DOHH2 (cell line): ENCODE measurements around the gene RPUSD3.

Experiments used
- H3F3A ChIP-seq: fragments of 200-600 bp; sonication (generic), shearing (Covaris generic); 2 replicates; pipeline ENCODE4 v1.6.0; 2016; ENCODE audit warnings: antibody characterized with exemption, mild to moderate bottlenecking; ENCODE audit not compliant: control insufficient read depth, insufficient read depth
- H3K27ac ChIP-seq: fragments of 200-600 bp; sonication (generic); 2 replicates; pipeline ENCODE4 v1.5.1; 2014; ENCODE audit warnings: low read depth, mild to moderate bottlenecking, low read length, moderate library complexity
- H3K27me3 ChIP-seq: fragments of 200-600 bp; sonication (generic); 2 replicates; pipeline ENCODE4 v1.6.1; 2014; ENCODE audit warnings: mild to moderate bottlenecking, low read length, mixed read lengths; ENCODE audit not compliant: control insufficient read depth
- H3K36me3 ChIP-seq: fragments of 200-600 bp; sonication (generic); 2 replicates; pipeline ENCODE4 v1.6.1; 2014; ENCODE audit warnings: mild to moderate bottlenecking, low read length, moderate library complexity, mixed read lengths; ENCODE audit not compliant: control insufficient read depth
- H3K4me1 ChIP-seq: fragments of 200-600 bp; sonication (generic); 2 replicates; pipeline ENCODE4 v1.6.1; 2014; ENCODE audit warnings: mild to moderate bottlenecking, low read length, mixed read lengths; ENCODE audit not compliant: control insufficient read depth
- H3K4me2 ChIP-seq: fragments of 200-600 bp; sonication (generic); 2 replicates; pipeline ENCODE4 v1.6.0; 2014; ENCODE audit warnings: mild to moderate bottlenecking, low read length, moderate library complexity
- H3K4me3 ChIP-seq: fragments of 200-600 bp; sonication (generic); 2 replicates; pipeline ENCODE4 v1.5.1; 2014; ENCODE audit warnings: mild to moderate bottlenecking, low read length, mixed read lengths
- H3K79me2 ChIP-seq: fragments of 200-600 bp; sonication (generic); 2 replicates; pipeline ENCODE4 v1.6.1; 2014; ENCODE audit warnings: mild to moderate bottlenecking, low read length, mixed read lengths; ENCODE audit not compliant: control insufficient read depth
- H3K9me2 ChIP-seq: fragments of 200-600 bp; sonication (generic); replicated peaks from 2 replicates; pipeline ENCODE4 v1.6.1; 2014; ENCODE audit warnings: mild to moderate bottlenecking, low read length, mixed read lengths; ENCODE audit not compliant: control insufficient read depth
- H3K9me3 ChIP-seq: fragments of 200-600 bp; sonication (generic); 2 replicates; pipeline ENCODE4 v1.6.1; 2014; ENCODE audit warnings: antibody characterized with exemption, low read length, mixed read lengths; ENCODE audit not compliant: control insufficient read depth, insufficient read depth
- H4K20me1 ChIP-seq: fragments of 200-600 bp; sonication (generic); 2 replicates; pipeline ENCODE4 v1.6.0; 2014; ENCODE audit warnings: low read depth, mild to moderate bottlenecking, antibody characterized with exemption, low read length, moderate library complexity; ENCODE audit not compliant: control insufficient read depth, insufficient read depth
- EZH2phosphoT487 ChIP-seq: fragments of 200-600 bp; sonication (generic); IDR thresholded peaks from 2 replicates; pipeline ENCODE4 v1.6.1; 2017; ENCODE audit warnings: borderline replicate concordance, mild to moderate bottlenecking, antibody characterized with exemption, low read length, moderate library complexity, mixed read lengths
- TF ChIP-seq, protein P1 (sequence below): fragments of 200-600 bp; sonication (generic); IDR thresholded peaks from one replicate; pipeline ENCODE4 v1.5.1; 2014; ENCODE audit warnings: antibody characterized with exemption, mild to moderate bottlenecking, low read depth, low read length; ENCODE audit not compliant: poor library complexity, severe bottlenecking

The RPUSD3 gene, protein sequence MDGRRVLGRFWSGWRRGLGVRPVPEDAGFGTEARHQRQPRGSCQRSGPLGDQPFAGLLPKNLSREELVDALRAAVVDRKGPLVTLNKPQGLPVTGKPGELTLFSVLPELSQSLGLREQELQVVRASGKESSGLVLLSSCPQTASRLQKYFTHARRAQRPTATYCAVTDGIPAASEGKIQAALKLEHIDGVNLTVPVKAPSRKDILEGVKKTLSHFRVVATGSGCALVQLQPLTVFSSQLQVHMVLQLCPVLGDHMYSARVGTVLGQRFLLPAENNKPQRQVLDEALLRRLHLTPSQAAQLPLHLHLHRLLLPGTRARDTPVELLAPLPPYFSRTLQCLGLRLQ

GRCh38 chr3:9843715-9844438 is at the start of gene RPUSD3:
TSS of gene RPUSD3 (minus strand) at chr3:9844008. CDS start at chr3:9843990, 18 bp downstream.
- no peaks in the 10 kb centered on the region for H3K27me3 ChIP-seq
- TF ChIP-seq, protein P1, sequence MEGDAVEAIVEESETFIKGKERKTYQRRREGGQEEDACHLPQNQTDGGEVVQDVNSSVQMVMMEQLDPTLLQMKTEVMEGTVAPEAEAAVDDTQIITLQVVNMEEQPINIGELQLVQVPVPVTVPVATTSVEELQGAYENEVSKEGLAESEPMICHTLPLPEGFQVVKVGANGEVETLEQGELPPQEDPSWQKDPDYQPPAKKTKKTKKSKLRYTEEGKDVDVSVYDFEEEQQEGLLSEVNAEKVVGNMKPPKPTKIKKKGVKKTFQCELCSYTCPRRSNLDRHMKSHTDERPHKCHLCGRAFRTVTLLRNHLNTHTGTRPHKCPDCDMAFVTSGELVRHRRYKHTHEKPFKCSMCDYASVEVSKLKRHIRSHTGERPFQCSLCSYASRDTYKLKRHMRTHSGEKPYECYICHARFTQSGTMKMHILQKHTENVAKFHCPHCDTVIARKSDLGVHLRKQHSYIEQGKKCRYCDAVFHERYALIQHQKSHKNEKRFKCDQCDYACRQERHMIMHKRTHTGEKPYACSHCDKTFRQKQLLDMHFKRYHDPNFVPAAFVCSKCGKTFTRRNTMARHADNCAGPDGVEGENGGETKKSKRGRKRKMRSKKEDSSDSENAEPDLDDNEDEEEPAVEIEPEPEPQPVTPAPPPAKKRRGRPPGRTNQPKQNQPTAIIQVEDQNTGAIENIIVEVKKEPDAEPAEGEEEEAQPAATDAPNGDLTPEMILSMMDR, result no peak
- TF ChIP-seq EZH2phosphoT487, result no peak
- H3K4me1 ChIP-seq, result peaks cover 13% of the 10 kb centered on the region
- peak within 1 kb of the TSS; percentile 97 for H3K4me3 ChIP-seq
- peaks cover 38% of the 10 kb centered on the region for H3K36me3 ChIP-seq
- H3K27ac ChIP-seq, result peak within 1 kb of the TSS; percentile 40
- no peaks in the 10 kb centered on the region for H3K9me3 ChIP-seq
- H4K20me1 ChIP-seq, result no peaks in the 10 kb centered on the region
- no peaks in the 10 kb centered on the region for H3K9me2 ChIP-seq
- no peaks in the 10 kb centered on the region for H3F3A ChIP-seq
- peak within 1 kb of the TSS; percentile 88 for H3K4me2 ChIP-seq
- peaks cover 18% of the 10 kb centered on the region for H3K79me2 ChIP-seq

DNA sequence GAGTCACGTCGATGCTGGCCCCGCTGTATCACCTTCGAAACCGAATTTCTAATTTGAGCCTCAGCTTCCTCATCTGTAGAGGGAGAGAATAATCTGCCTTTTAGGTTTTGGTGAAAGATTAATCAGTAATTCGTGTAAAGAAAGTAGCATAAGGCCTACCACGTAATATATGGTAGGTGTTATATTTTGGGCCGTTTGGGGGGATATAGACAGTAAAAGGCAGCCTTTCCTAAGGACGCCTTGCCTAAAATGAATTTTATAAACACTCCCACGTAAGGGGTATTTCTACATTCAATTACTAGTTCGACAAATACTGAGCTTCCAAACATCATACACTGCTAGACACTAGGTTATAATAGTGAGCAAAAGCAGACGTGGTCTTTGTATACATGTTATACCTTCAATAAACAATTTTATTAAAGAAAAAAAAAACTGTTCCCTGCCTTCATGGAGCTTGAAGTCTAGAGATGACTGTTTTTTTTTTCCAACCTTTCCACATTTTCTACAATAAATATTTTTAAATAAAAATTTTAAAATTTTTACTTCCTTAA is 47.3 kb upstream of the RPUSD3 start:
- Histone ChIP-seq H3F3A (peaks cover 12% of the 10 kb centered on the region; the same call in 1 of the 2 replicates), H3K9me2 (no peaks in the 10 kb centered on the region), H3K4me1 (peaks cover 30% of the 10 kb centered on the region), H3K4me2 (peak overlapping the region; percentile 88), H3K4me3 (peak overlapping the region; percentile 95), H3K36me3 (peaks cover 47% of the 10 kb centered on the region), H3K9me3 (no peaks in the 10 kb centered on the region), H4K20me1 (peaks cover 13% of the 10 kb centered on the region; the same call in 1 of the 2 replicates), H3K27me3 (no peaks in the 10 kb centered on the region), H3K79me2 (peaks cover 44% of the 10 kb centered on the region), H3K27ac (peak overlapping the region; percentile 52)
- TF ChIP-seq, protein P1, result no peak
- TF ChIP-seq EZH2phosphoT487, result no peak

DNA sequence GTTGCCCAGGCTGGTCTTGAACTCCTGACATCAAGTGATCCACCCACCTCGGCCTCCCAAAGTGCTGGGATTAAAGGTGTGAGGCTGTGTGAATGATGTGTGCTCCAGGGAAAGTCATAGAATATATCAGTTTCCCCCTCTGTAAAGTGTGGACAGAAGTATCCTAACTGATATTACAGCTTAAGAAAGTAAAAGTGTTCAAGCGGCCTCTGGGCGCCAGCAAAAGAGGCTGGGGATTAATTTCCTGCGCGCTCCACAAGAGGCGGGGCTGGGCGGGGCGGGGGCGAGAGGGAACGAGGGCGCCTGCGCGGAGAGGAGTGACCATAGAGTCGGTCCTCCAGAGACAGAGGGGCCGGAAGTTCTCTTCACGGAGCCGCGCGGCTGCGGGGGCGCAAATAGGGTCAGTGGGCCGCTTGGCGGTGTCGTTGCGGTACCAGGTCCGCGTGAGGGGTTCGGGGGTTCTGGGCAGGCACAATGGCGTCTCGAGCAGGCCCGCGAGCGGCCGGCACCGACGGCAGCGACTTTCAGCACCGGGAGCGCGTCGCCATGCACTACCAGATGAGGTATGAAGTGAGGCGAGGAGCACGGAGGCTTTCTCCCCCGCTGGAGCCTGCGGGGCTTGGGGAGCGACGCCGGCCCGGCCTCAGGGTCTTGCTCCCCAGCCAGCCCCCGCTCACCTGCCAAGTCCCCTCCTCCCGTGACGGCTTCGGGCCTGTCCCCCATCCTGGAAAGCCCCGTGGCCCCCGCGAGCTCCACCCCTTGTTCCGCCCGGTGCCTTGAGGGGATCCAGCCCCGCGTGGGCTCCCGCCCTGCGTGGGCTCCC is 46.7 kb upstream of the RPUSD3 start, which contains the start of gene JAGN1:
JAGN1 (plus strand) TSS at position 362 of the 823 bp plus-strand sequence; CDS start at position 475, 113 bp downstream.
- peak within 1 kb of the TSS; percentile 52 for H3K27ac ChIP-seq
- peaks cover 30% of the 10 kb centered on the region for H3K4me1 ChIP-seq
- peak within 1 kb of the TSS; percentile 95 for H3K4me3 ChIP-seq
- TF ChIP-seq, protein P1, result no peak
- no peak for TF ChIP-seq EZH2phosphoT487
- H4K20me1 ChIP-seq, result peaks cover 13% of the 10 kb centered on the region; the same call in 1 of the 2 replicates
- H3K36me3 ChIP-seq, result peaks cover 43% of the 10 kb centered on the region
- no peaks in the 10 kb centered on the region for H3K9me2 ChIP-seq
- peaks cover 44% of the 10 kb centered on the region for H3K79me2 ChIP-seq
- no peaks in the 10 kb centered on the region for H3K27me3 ChIP-seq
- H3K4me2 ChIP-seq, result peak within 1 kb of the TSS; percentile 88
- H3F3A ChIP-seq, result peaks cover 12% of the 10 kb centered on the region; the same call in 1 of the 2 replicates
- H3K9me3 ChIP-seq, result no peaks in the 10 kb centered on the region
